ENCODE results near the gene TSPAN14. TPM values are rescaled to one million over a fixed set of nuclear protein-coding genes. Genes with fewer than 3 reads are reported as not detected.
A peak's percentile ranks its signal among the peaks of the same experiment; 100 is the strongest.
"Not testable (repeated sequence)": the region's sequence is repeated elsewhere in the genome, so short reads cannot be mapped to it uniquely, and the experiment has no call there.

TSPAN14 gene
- total RNA-seq, 1 donor from 2014 or later = 21.1 TPM

GRCh38 chr10:80540981-80541750 is 87.1 kb downstream of the TSPAN14 start:
- peak overlapping the region; percentile 13 for H3K4me3 ChIP-seq (ENCODE audit: low read depth, low read length)
- DNase-seq (ENCODE audit: low read depth) = peak; percentile 82
- H3K27me3 ChIP-seq (ENCODE audit: control insufficient read depth, insufficient read depth, low read length) = no peaks in the 10 kb centered on the region
- no peak for TF ChIP-seq CTCF (IDR thresholded peaks at IDR 0.05; ENCODE audit: insufficient read depth, low read length, severe bottlenecking)
- FAIRE-seq = no peak
- no peaks in the 10 kb centered on the region for H3K36me3 ChIP-seq (ENCODE audit: control insufficient read depth, insufficient read depth, low read length)

GRCh38 chr10:80542053-80542452 is 87.9 kb downstream of the TSPAN14 start:
- Histone ChIP-seq H3K27me3 (ENCODE audit: control insufficient read depth, insufficient read depth, low read length) (no peaks in the 10 kb centered on the region), H3K36me3 (ENCODE audit: control insufficient read depth, insufficient read depth, low read length) (no peaks in the 10 kb centered on the region), H3K4me3 (ENCODE audit: low read depth, low read length) (no peak overlapping the region)
- TF ChIP-seq CTCF (IDR thresholded peaks at IDR 0.05; ENCODE audit: insufficient read depth, low read length, severe bottlenecking) = no peak
- DNase-seq (ENCODE audit: low read depth) (peak; percentile 76), FAIRE-seq (peak; percentile 13)

- no peak for TF ChIP-seq CTCF (IDR thresholded peaks at IDR 0.05; ENCODE audit: insufficient read depth, low read length, severe bottlenecking)
- Histone ChIP-seq H3K27me3 (ENCODE audit: control insufficient read depth, insufficient read depth, low read length) (no peaks in the 10 kb centered on the region), H3K36me3 (ENCODE audit: control insufficient read depth, insufficient read depth, low read length) (no peaks in the 10 kb centered on the region), H3K4me3 (ENCODE audit: low read depth, low read length) (no peak overlapping the region)
- DNase-seq (ENCODE audit: low read depth) = no peak
- no peak for FAIRE-seq
These were observed 88.7 kb downstream of the TSPAN14 start for GRCh38 chr10:80542652-80543318.

GRCh38 chr10:80543319-80543672 is 89.2 kb downstream of the TSPAN14 start:
- H3K27me3 ChIP-seq (ENCODE audit: control insufficient read depth, insufficient read depth, low read length); FAIRE-seq; H3K36me3 ChIP-seq (ENCODE audit: control insufficient read depth, insufficient read depth, low read length); H3K4me3 ChIP-seq (ENCODE audit: low read depth, low read length); DNase-seq (ENCODE audit: low read depth): not testable (repeated sequence)

- DNase-seq (ENCODE audit: low read depth) (no peak), FAIRE-seq (no peak)
- TF ChIP-seq CTCF (IDR thresholded peaks at IDR 0.05; ENCODE audit: insufficient read depth, low read length, severe bottlenecking) = no peak
- H3K4me3 ChIP-seq (ENCODE audit: low read depth, low read length) = no peak overlapping the region
- no peaks in the 10 kb centered on the region for H3K27me3 ChIP-seq (ENCODE audit: control insufficient read depth, insufficient read depth, low read length)
- H3K36me3 ChIP-seq (ENCODE audit: control insufficient read depth, insufficient read depth, low read length) = no peaks in the 10 kb centered on the region
These were observed 90.3 kb downstream of the TSPAN14 start for GRCh38 chr10:80544316-80544953.

GRCh38 chr10:80545258-80545881 is 91.3 kb downstream of the TSPAN14 start:
- H3K4me3 ChIP-seq (ENCODE audit: low read depth, low read length) = no peak overlapping the region
- H3K36me3 ChIP-seq (ENCODE audit: control insufficient read depth, insufficient read depth, low read length) = no peaks in the 10 kb centered on the region
- FAIRE-seq (no peak), DNase-seq (ENCODE audit: low read depth) (no peak)
- no peak for TF ChIP-seq CTCF (IDR thresholded peaks at IDR 0.05; ENCODE audit: insufficient read depth, low read length, severe bottlenecking)
- no peaks in the 10 kb centered on the region for H3K27me3 ChIP-seq (ENCODE audit: control insufficient read depth, insufficient read depth, low read length)

Data from bronchial epithelial cell (primary cell).